CD4-positive, CD25-positive, alpha-beta regulatory T cell (primary cell): ENCODE measurements around the gene CCDC186. TPM values are rescaled to one million over a fixed set of nuclear protein-coding genes. Genes with fewer than 3 reads are reported as not detected.
A peak's percentile ranks its signal among the peaks of the same experiment; 100 is the strongest.

Experiments
- ATAC-seq, 2 donors: fragments of 150-1000 bp; cut with Tn5 transposase; one replicate each; pipeline ENCODE4 v1.10.0; 2021; ENCODE audit warnings: low read depth in 2 of 2, moderate number of reproducible peaks in 2 of 2, moderate library complexity in 1 of 2
- DNase-seq, 3 donors: peaks; one replicate each; pipeline versions ENCODE4 v3.0.0 to v3.0.0-alpha.2; 2012 to 2022; ENCODE audit warnings: mixed read lengths in 1 of 3
- H3K27ac ChIP-seq: one replicate; pipeline ENCODE4 v1.7.0; 2013; ENCODE audit warnings: mild to moderate bottlenecking, low read length; ENCODE audit not compliant: insufficient read depth, poor library complexity, severe bottlenecking
- H3K27me3 ChIP-seq: one replicate; pipeline ENCODE4 v1.7.0; 2013; ENCODE audit warnings: low read length; ENCODE audit not compliant: control insufficient read depth, insufficient read depth
- H3K36me3 ChIP-seq: one replicate; pipeline ENCODE4 v1.7.0; 2013; ENCODE audit warnings: mild to moderate bottlenecking, low read length, moderate library complexity; ENCODE audit not compliant: control insufficient read depth, insufficient read depth
- H3K4me1 ChIP-seq: 2 replicates; pipeline ENCODE4 v1.7.0; 2013; ENCODE audit warnings: mild to moderate bottlenecking, low read length; ENCODE audit not compliant: insufficient read depth, control insufficient read depth, poor library complexity, severe bottlenecking
- H3K4me3 ChIP-seq: one replicate; pipeline ENCODE4 v1.7.0; 2013; ENCODE audit warnings: low read depth, mild to moderate bottlenecking, low read length, moderate library complexity
- H3K9me3 ChIP-seq, 2 experiments: 1 replicate in 1 of 2; 2 replicates in 1 of 2; pipeline ENCODE4 v1.7.0; 2013; ENCODE audit warnings: low read length in 2 of 2, mild to moderate bottlenecking in 1 of 2, moderate library complexity in 1 of 2; ENCODE audit not compliant: control insufficient read depth in 2 of 2
- H3K27ac Mint-ChIP-seq, 3 donors: one replicate each; pipeline ENCODE4 v1.8.0; 2020 to 2022; ENCODE audit warnings: mild to moderate bottlenecking in 3 of 3, mixed read lengths in 3 of 3, moderate library complexity in 2 of 3
- H3K27me3 Mint-ChIP-seq: one replicate; pipeline ENCODE4 v1.8.0; 2022; ENCODE audit warnings: mild to moderate bottlenecking, mixed read lengths
- H3K36me3 Mint-ChIP-seq: one replicate; pipeline ENCODE4 v1.8.0; 2020; ENCODE audit warnings: mixed read lengths
- H3K4me1 Mint-ChIP-seq, 4 donors: one replicate each; pipeline ENCODE4 v1.8.0; 2020 to 2022; ENCODE audit warnings: mixed read lengths in 4 of 4, mild to moderate bottlenecking in 1 of 4
- H3K4me3 Mint-ChIP-seq, 4 donors: one replicate each; pipeline ENCODE4 v1.8.0; 2020 to 2022; ENCODE audit warnings: mild to moderate bottlenecking in 4 of 4, mixed read lengths in 4 of 4, moderate library complexity in 3 of 4
- H3K9me3 Mint-ChIP-seq, 7 donors: one replicate each; pipeline ENCODE4 v1.8.0; 2020 to 2022; ENCODE audit warnings: mixed read lengths in 7 of 7, mild to moderate bottlenecking in 3 of 7, moderate library complexity in 2 of 7
- polyA plus RNA-seq, 4 donors: library from polyadenylated mRNA; unstranded; fragments of 300-500 nt; fragmentation: Illumina TruSeq; gene quantifications; one replicate each; pipeline ENCODE4 v1.2.3, GENCODE V29; 2021
- total RNA-seq: library from RNA; stranded (reverse); gene quantifications from one replicate; pipeline ENCODE4 v1.2.3, GENCODE V29; 2022

CCDC186 gene
- total and polyA plus RNA-seq, 5 donors from 2014 or later: 17.3 to 60.1 (median 25.8) TPM

DNA sequence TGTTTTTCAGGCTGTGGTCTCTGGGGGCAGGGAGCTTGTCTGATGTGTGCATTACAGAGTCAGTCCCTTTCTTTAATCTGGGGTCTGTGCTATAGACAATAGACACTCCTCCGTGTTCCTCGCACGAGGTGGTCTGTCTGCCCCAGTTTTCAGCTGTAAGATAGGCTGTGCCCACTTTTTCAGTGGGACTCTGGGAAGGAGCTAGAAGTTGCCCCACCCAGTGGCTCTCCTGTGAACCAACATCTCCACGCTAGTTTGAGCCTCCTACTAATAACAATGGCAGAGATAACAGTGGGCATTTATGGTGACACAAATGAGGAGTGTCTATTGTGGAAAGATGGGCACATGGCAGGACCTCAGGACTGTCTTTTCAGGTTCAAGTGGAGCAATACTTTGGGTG lies 86.3 kb downstream of the CCDC186 start:
- Mint-ChIP-seq H3K27ac (no peak overlapping the region), H3K27me3 (peaks cover 15% of the 10 kb centered on the region)

DNA sequence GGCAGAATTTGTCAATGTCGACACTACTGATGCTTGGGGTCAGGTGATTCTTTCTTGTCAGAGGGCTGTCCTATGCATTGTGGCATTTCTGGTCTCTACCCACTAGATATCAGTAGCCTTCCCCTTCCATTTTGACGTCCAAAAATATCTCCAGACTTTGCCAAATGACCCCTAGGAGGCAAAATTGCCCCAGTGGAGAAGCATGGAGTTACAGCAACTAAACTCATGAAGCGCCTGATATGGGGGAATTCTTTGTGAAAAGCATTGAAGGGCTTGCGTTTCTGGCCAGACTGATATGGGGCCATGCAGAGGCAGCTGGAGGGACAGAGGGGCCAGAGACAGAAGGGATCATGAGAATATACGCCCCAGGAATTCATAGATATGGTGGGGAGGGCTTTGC lies 86.7 kb downstream of the CCDC186 start:
- no peaks in the 10 kb centered on the region for H3K36me3 Mint-ChIP-seq
- no peaks in the 10 kb centered on the region for H3K4me1 Mint-ChIP-seq
- H3K27ac Mint-ChIP-seq: no peak overlapping the region
- H3K4me3 Mint-ChIP-seq: no peak overlapping the region
- H3K27me3 Mint-ChIP-seq: peaks cover 15% of the 10 kb centered on the region
- H3K36me3 ChIP-seq: no peaks in the 10 kb centered on the region
- no peaks in the 10 kb centered on the region for H3K9me3 ChIP-seq
- no peak overlapping the region for H3K4me3 ChIP-seq
- no peak overlapping the region for H3K27ac ChIP-seq
- ATAC-seq (no peak), DNase-seq (no peak)
- peaks cover 0 to 2% (median 0%) of the 10 kb centered on the region in 7 donors for H3K9me3 Mint-ChIP-seq
- H3K4me1 ChIP-seq: no peaks in the 10 kb centered on the region
- no peaks in the 10 kb centered on the region for H3K27me3 ChIP-seq

More for the DNA sequence above, 86.3 kb downstream of the CCDC186 start:
- Histone ChIP-seq H3K27me3 (no peaks in the 10 kb centered on the region), H3K36me3 (no peaks in the 10 kb centered on the region), H3K9me3 (no peaks in the 10 kb centered on the region), H3K27ac (no peak overlapping the region), H3K4me1 (no peaks in the 10 kb centered on the region), H3K4me3 (no peak overlapping the region)
- ATAC-seq (no peak), DNase-seq (no peak)
- Mint-ChIP-seq H3K4me1 (no peaks in the 10 kb centered on the region), H3K4me3 (no peak overlapping the region), H3K36me3 (no peaks in the 10 kb centered on the region), H3K9me3 (peaks cover 0 to 2% (median 0%) of the 10 kb centered on the region in 7 donors)

GRCh38 chr10:114084215-114084614 lies 89.8 kb downstream of the CCDC186 start:
- peak in 1 of 3 donors; percentile 39 for DNase-seq
- H3K4me1 Mint-ChIP-seq: no peaks in the 10 kb centered on the region
- Histone ChIP-seq H3K4me1 (no peaks in the 10 kb centered on the region), H3K27ac (no peak overlapping the region), H3K27me3 (no peaks in the 10 kb centered on the region), H3K36me3 (no peaks in the 10 kb centered on the region), H3K9me3 (no peaks in the 10 kb centered on the region), H3K4me3 (no peak overlapping the region)
- peaks cover 0 to 2% (median 0%) of the 10 kb centered on the region in 7 donors for H3K9me3 Mint-ChIP-seq
- peak in 1 of 2 donors; percentile 18 for ATAC-seq
- H3K27me3 Mint-ChIP-seq: peaks cover 33% of the 10 kb centered on the region
- no peak overlapping the region for H3K27ac Mint-ChIP-seq
- H3K36me3 Mint-ChIP-seq: no peaks in the 10 kb centered on the region
- H3K4me3 Mint-ChIP-seq: no peak overlapping the region

- ATAC-seq: no peak
- H3K36me3 Mint-ChIP-seq: no peaks in the 10 kb centered on the region
These were observed 91.0 kb downstream of the CCDC186 start for GRCh38 chr10:114083040-114083439.

GRCh38 chr10:114081911-114082583 lies 92.0 kb downstream of the CCDC186 start:
- no peaks in the 10 kb centered on the region for H3K27me3 ChIP-seq
- Mint-ChIP-seq H3K9me3 (peaks cover 0 to 2% (median 0%) of the 10 kb centered on the region in 7 donors), H3K27ac (no peak overlapping the region), H3K36me3 (no peaks in the 10 kb centered on the region), H3K4me3 (no peak overlapping the region), H3K27me3 (peaks cover 22% of the 10 kb centered on the region), H3K4me1 (no peaks in the 10 kb centered on the region)
- H3K27ac ChIP-seq: no peak overlapping the region
- ATAC-seq: no peak
- no peak for DNase-seq
- H3K4me3 ChIP-seq: no peak overlapping the region
- no peaks in the 10 kb centered on the region for H3K36me3 ChIP-seq
- H3K9me3 ChIP-seq: no peaks in the 10 kb centered on the region
- no peaks in the 10 kb centered on the region for H3K4me1 ChIP-seq

More at GRCh38 chr10:114083040-114083439, 91.0 kb downstream of the CCDC186 start:
- no peak overlapping the region for H3K27ac ChIP-seq
- no peaks in the 10 kb centered on the region for H3K4me1 ChIP-seq
- peaks cover 0 to 2% (median 0%) of the 10 kb centered on the region in 7 donors for H3K9me3 Mint-ChIP-seq
- no peaks in the 10 kb centered on the region for H3K36me3 ChIP-seq
- peak in 1 of 3 donors; percentile 21 for DNase-seq
- H3K27me3 Mint-ChIP-seq: peaks cover 30% of the 10 kb centered on the region
- no peak overlapping the region for H3K4me3 Mint-ChIP-seq
- H3K27ac Mint-ChIP-seq: no peak overlapping the region
- H3K4me3 ChIP-seq: no peak overlapping the region
- H3K27me3 ChIP-seq: no peaks in the 10 kb centered on the region
- H3K9me3 ChIP-seq: no peaks in the 10 kb centered on the region
- H3K4me1 Mint-ChIP-seq: no peaks in the 10 kb centered on the region

DNA sequence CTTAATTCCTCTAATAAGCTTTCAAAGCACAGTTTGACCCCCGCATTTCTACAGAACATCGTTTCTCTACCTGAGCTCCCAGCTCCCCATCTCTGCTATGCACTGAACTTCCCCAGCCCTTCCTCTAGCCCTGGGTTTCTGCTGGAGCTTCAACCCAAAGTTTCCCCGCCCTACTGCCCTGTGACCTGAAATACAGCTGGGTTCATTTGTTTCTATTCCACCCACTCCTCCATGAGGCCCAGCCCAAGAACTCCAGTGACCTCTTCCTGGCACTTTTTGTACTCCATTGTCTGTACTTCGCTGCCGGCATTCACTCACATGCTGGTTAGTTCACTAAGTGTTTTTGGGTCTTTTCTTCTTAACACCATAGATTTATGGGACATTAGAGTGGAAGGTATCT lies 94.6 kb downstream of the CCDC186 start:
- H3K27me3 ChIP-seq: no peaks in the 10 kb centered on the region
- no peak overlapping the region for H3K4me3 ChIP-seq
- Mint-ChIP-seq H3K4me1 (no peaks in the 10 kb centered on the region), H3K27ac (peak overlapping the region in 1 of 3 donors; percentile 72), H3K36me3 (no peaks in the 10 kb centered on the region), H3K27me3 (peaks cover 25% of the 10 kb centered on the region), H3K9me3 (no peaks in the 10 kb centered on the region), H3K4me3 (no peak overlapping the region)
- no peaks in the 10 kb centered on the region for H3K9me3 ChIP-seq
- no peaks in the 10 kb centered on the region for H3K4me1 ChIP-seq
- ATAC-seq (no peak), DNase-seq (no peak)
- no peak overlapping the region for H3K27ac ChIP-seq
- H3K36me3 ChIP-seq: no peaks in the 10 kb centered on the region

- Mint-ChIP-seq H3K9me3 (no peaks in the 10 kb centered on the region), H3K27ac (no peak overlapping the region), H3K27me3 (peaks cover 30% of the 10 kb centered on the region), H3K4me1 (peaks cover 0 to 7% (median 3%) of the 10 kb centered on the region in 4 donors), H3K36me3 (no peaks in the 10 kb centered on the region), H3K4me3 (no peak overlapping the region)
- H3K27me3 ChIP-seq: no peaks in the 10 kb centered on the region
- H3K9me3 ChIP-seq: no peaks in the 10 kb centered on the region
- no peaks in the 10 kb centered on the region for H3K36me3 ChIP-seq
- ATAC-seq (no peak), DNase-seq (no peak)
- H3K4me3 ChIP-seq: no peak overlapping the region
- H3K27ac ChIP-seq: no peak overlapping the region
- peaks cover 6% of the 10 kb centered on the region for H3K4me1 ChIP-seq
These were observed 95.7 kb downstream of the CCDC186 start for GRCh38 chr10:114078346-114078745.

DNA sequence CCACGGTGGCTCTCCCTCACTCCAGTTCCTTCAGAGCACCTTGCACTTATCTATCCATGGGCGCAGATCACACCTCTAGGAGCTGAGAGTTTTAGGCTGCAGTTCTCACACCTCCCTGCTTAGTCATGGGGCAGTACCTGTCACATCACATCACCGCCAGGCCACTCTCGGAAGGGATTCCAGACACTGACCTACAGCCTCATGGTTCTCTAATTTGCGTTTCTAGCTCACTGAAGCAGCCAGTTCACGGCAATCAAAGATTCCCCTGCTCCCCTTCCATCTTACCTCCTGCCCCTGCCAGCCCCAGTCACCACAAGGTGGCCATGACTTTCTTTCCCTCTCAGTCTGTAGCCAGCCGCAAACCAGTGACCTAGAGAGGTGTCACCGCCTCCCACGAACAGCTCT lies 96.2 kb downstream of the CCDC186 start:
- Histone ChIP-seq H3K4me1 (peaks cover 6% of the 10 kb centered on the region), H3K27me3 (no peaks in the 10 kb centered on the region), H3K27ac (no peak overlapping the region), H3K9me3 (no peaks in the 10 kb centered on the region), H3K4me3 (no peak overlapping the region), H3K36me3 (no peaks in the 10 kb centered on the region)
- ATAC-seq: no peak
- Mint-ChIP-seq H3K27ac (no peak overlapping the region), H3K4me1 (peaks cover 0 to 7% (median 3%) of the 10 kb centered on the region in 4 donors), H3K4me3 (no peak overlapping the region), H3K9me3 (no peaks in the 10 kb centered on the region), H3K36me3 (no peaks in the 10 kb centered on the region), H3K27me3 (peaks cover 30% of the 10 kb centered on the region)
- no peak for DNase-seq
